Measurements from ENCODE around the gene SLMAP. TPM values are rescaled to one million over a fixed set of nuclear protein-coding genes. Genes with fewer than 3 reads are reported as not detected.

The SLMAP gene
- total RNA-seq, 1 experiment from 2014 or later: 27.8 TPM

- H3K27ac ChIP-seq: no peak overlapping the region
- H3K36me3 ChIP-seq: no peaks in the 10 kb centered on the region
- H3K9me3 ChIP-seq (replicated peaks): no peaks in the 10 kb centered on the region
- no peaks in the 10 kb centered on the region for H3K27me3 ChIP-seq
- no peaks in the 10 kb centered on the region for H3K4me1 ChIP-seq
- no peak overlapping the region for H3K4me3 ChIP-seq
- DNase-seq: no peak
Observed at GRCh38 chr3:57770009-57770827, 14.1 kb downstream of the SLMAP start.

GRCh38 chr3:57772251-57772650 lies 16.1 kb downstream of the SLMAP start:
- Histone ChIP-seq H3K4me1 (no peaks in the 10 kb centered on the region), H3K9me3 (replicated peaks) (no peaks in the 10 kb centered on the region), H3K36me3 (no peaks in the 10 kb centered on the region), H3K27me3 (no peaks in the 10 kb centered on the region), H3K4me3 (no peak overlapping the region), H3K27ac (no peak overlapping the region)
- DNase-seq: no peak

- H3K36me3 ChIP-seq: no peaks in the 10 kb centered on the region
- no peaks in the 10 kb centered on the region for H3K4me1 ChIP-seq
- DNase-seq: no peak
- H3K9me3 ChIP-seq (replicated peaks): no peaks in the 10 kb centered on the region
- H3K27me3 ChIP-seq: no peaks in the 10 kb centered on the region
- H3K27ac ChIP-seq: no peak overlapping the region
- no peak overlapping the region for H3K4me3 ChIP-seq
Observed at GRCh38 chr3:57777774-57778173, 21.7 kb downstream of the SLMAP start.

GRCh38 chr3:57778494-57778893 lies 22.4 kb downstream of the SLMAP start:
- H3K4me3 ChIP-seq: no peak overlapping the region
- no peaks in the 10 kb centered on the region for H3K36me3 ChIP-seq
- no peaks in the 10 kb centered on the region for H3K27me3 ChIP-seq
- H3K9me3 ChIP-seq (replicated peaks): no peaks in the 10 kb centered on the region
- H3K4me1 ChIP-seq: no peaks in the 10 kb centered on the region
- DNase-seq: no peak
- no peak overlapping the region for H3K27ac ChIP-seq

DNA sequence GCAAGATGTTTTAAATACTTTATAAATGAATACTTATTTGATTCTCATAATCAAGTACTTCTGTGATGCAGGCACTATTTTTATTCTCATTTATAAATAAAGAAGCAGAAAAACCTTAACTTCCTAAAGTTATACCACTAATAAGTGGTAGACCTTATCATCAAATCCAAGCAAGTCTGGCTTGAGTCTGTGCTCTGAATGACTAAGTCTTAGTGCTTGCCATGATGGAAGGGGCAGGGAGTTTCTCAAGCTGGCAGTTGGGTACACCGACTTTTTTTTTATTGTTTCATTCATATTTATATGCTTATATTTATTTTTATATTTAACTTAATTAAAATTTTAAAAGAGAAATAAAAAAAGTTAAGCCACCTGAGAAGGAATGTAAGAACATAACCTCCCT lies 23.6 kb downstream of the SLMAP start:
- Histone ChIP-seq H3K4me3 (no peak overlapping the region), H3K4me1 (no peaks in the 10 kb centered on the region), H3K27me3 (no peaks in the 10 kb centered on the region), H3K36me3 (no peaks in the 10 kb centered on the region), H3K9me3 (replicated peaks) (no peaks in the 10 kb centered on the region), H3K27ac (no peak overlapping the region)
- no peak for DNase-seq

GRCh38 chr3:57783186-57784088 lies 27.3 kb downstream of the SLMAP start:
- no peaks in the 10 kb centered on the region for H3K27me3 ChIP-seq

GRCh38 chr3:57784089-57784735 lies 28.1 kb downstream of the SLMAP start:
- DNase-seq: no peak
- H3K4me3 ChIP-seq: no peak overlapping the region
- no peaks in the 10 kb centered on the region for H3K9me3 ChIP-seq (replicated peaks)
- no peak overlapping the region for H3K27ac ChIP-seq
- H3K4me1 ChIP-seq: no peaks in the 10 kb centered on the region
- no peaks in the 10 kb centered on the region for H3K36me3 ChIP-seq
- H3K27me3 ChIP-seq: no peaks in the 10 kb centered on the region

More at GRCh38 chr3:57783186-57784088, 27.3 kb downstream of the SLMAP start:
- Histone ChIP-seq H3K4me3 (no peak overlapping the region), H3K4me1 (no peaks in the 10 kb centered on the region), H3K36me3 (no peaks in the 10 kb centered on the region), H3K27ac (no peak overlapping the region), H3K9me3 (replicated peaks) (no peaks in the 10 kb centered on the region)
- DNase-seq: no peak

DNA sequence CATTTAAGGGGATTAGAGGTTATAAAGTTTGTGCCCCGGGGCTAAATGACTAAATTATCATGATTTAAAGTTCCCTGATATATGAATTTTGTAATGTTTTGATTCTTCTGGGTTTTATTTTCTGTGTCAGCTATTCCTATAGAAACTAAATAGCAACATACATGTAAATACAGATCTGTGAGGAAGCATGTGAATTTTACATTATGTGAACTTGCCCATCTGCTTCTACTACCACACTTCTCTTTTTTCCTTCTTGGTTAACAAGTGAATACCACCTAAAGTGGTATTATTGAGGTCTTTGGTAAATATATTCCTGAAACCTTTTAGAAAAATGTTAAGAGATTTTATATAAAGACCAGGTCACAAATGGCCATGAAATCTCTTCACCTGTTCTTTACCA lies 29.3 kb downstream of the SLMAP start:
- Histone ChIP-seq H3K27ac (no peak overlapping the region), H3K36me3 (no peaks in the 10 kb centered on the region), H3K9me3 (replicated peaks) (no peaks in the 10 kb centered on the region), H3K4me1 (no peaks in the 10 kb centered on the region), H3K27me3 (no peaks in the 10 kb centered on the region), H3K4me3 (no peak overlapping the region)
- DNase-seq: no peak

DNA sequence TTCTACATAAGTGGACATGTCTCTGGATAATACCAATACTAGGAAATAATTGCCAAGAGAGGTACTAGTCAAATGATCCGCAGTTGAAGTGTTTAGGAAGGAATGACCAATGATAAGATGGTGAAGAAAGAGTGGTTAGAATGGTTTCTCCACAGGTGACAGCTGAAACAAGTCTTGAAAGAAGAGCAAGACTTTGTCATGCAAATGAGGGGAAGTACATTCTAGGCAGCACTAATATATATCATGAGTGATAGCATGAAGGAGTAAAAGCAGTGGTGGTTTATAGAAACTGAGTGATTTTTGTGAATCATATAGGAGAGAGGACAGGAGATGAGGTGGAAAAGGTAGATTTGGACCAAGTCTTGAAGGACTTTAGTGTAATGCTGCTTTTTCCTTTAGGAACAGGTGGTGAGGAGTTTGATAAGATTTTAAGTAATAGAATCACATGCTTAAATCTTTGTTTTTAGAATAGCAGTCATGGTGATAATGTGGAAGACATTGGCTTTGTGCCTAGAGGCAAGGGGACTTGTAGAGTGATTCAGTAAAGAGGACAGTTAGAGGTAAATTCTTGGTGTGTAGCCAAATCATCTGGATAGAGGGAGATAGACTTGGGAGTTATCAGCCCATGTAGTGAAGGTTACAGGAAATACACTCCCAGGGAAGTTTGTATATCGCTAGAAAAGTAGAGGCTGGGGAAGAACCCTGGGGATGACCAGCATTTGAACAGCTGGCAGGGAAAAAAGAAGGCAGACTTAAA lies 31.9 kb downstream of the SLMAP start:
- H3K27me3 ChIP-seq: no peaks in the 10 kb centered on the region
- H3K36me3 ChIP-seq: no peaks in the 10 kb centered on the region
- no peak for DNase-seq
- H3K27ac ChIP-seq: no peak overlapping the region
- H3K4me1 ChIP-seq: no peaks in the 10 kb centered on the region
- H3K9me3 ChIP-seq (replicated peaks): no peaks in the 10 kb centered on the region
- H3K4me3 ChIP-seq: no peak overlapping the region

DNA sequence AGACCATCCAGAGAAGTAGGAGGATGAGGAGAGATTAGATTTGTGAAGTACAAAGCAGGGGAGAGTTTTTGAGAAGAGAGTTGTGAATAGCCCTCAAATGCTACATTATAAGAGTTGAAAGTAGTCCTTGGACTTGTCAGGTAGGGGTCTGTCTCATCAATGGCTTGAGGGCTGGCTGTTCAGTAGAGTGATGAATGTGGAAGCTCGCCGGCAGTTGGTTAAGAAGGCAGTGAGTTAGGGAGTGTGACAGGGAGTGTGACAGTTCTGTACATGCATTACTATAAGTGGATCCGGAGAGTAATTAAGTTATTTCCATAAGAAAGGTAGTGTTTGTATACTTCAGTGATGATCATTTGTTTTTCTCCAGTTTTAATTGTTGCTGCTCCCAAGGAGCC lies 32.5 kb downstream of the SLMAP start:
- no peaks in the 10 kb centered on the region for H3K36me3 ChIP-seq
- no peak overlapping the region for H3K4me3 ChIP-seq
- no peak for DNase-seq
- H3K27ac ChIP-seq: no peak overlapping the region
- no peaks in the 10 kb centered on the region for H3K4me1 ChIP-seq
- no peaks in the 10 kb centered on the region for H3K27me3 ChIP-seq
- no peaks in the 10 kb centered on the region for H3K9me3 ChIP-seq (replicated peaks)

DNA sequence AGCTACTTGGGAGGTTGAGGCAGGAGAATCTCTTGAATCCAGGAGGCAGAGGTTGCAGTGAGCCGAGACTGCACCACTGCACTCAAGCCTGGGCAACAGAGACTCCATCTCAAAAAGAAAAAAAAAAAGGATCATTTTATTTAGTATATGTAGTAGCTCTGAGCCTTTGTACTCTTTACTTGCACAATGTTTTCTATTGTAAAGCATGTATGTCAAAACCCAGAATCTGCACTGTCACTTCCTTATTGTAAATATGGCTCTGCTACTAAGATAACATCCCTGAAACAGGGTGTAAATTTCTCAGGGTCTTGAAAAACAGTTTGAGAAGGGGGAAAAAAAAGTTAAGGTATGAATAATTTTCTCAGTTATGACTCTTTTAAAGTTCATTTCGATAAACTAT lies 35.1 kb downstream of the SLMAP start:
- no peak for DNase-seq
- H3K27me3 ChIP-seq: no peaks in the 10 kb centered on the region

DNA sequence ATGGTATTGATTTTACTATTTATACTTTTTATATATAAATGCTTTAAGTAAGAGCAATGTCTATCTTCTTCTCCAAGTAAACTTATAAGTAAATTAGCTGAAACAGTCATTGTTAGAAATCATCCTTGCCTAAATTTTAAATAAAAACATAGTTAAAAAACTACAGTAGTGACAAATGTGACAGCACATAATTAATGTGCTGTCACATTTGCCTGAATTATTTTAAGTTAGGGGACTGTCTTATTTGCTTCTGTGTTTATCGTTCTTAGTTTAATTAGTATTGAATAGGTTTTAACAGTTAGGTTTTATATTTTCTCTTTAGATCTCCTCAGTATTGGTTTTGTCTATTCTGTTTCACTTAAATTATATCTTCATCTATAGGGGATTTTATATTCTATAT lies 36.1 kb downstream of the SLMAP start:
- no peak for DNase-seq
- H3K27ac ChIP-seq: no peak overlapping the region
- no peaks in the 10 kb centered on the region for H3K27me3 ChIP-seq
- H3K4me1 ChIP-seq: no peaks in the 10 kb centered on the region
- H3K36me3 ChIP-seq: no peaks in the 10 kb centered on the region
- H3K9me3 ChIP-seq (replicated peaks): no peaks in the 10 kb centered on the region
- H3K4me3 ChIP-seq: no peak overlapping the region

More for the DNA sequence above, 35.1 kb downstream of the SLMAP start:
- Histone ChIP-seq H3K4me3 (no peak overlapping the region), H3K4me1 (no peaks in the 10 kb centered on the region), H3K9me3 (replicated peaks) (no peaks in the 10 kb centered on the region), H3K36me3 (no peaks in the 10 kb centered on the region), H3K27ac (no peak overlapping the region)

DNA sequence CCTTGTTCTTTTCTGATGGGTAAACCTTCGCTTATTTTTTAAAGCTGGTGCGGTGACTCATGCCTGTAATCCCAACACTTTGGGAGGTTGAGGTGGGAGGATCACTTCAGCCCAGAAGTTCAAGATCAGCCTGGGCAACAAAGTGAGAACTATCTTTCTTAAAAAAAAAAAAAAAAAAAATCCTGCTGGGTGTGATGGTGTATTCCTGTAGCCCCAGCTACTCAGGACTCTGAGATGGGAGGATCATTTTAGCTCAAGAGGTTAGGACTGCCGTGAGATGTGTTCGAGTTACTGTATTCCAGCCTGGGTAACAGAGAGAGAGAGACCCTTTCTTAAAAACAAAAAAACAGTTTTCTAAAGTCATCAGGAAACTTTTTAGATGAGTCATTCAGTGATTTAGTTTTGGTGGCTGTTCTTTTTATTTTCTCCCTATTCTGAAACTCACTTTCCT lies 37.7 kb downstream of the SLMAP start:
- Histone ChIP-seq H3K4me1 (no peaks in the 10 kb centered on the region), H3K27ac (no peak overlapping the region), H3K36me3 (no peaks in the 10 kb centered on the region), H3K27me3 (no peaks in the 10 kb centered on the region), H3K9me3 (replicated peaks) (no peaks in the 10 kb centered on the region), H3K4me3 (no peak overlapping the region)
- no peak for DNase-seq

- Histone ChIP-seq H3K9me3 (replicated peaks) (no peaks in the 10 kb centered on the region), H3K27ac (no peak overlapping the region), H3K27me3 (no peaks in the 10 kb centered on the region), H3K4me1 (no peaks in the 10 kb centered on the region), H3K36me3 (no peaks in the 10 kb centered on the region), H3K4me3 (no peak overlapping the region)
- DNase-seq: no peak
Observed at GRCh38 chr3:57794501-57794900, 38.4 kb downstream of the SLMAP start.
